UCSD-AML1 (cell line): ENCODE measurements around the gene NUBPL.

Experiments used
- DNase-seq: peaks from one replicate; lab custom pipeline; 2025; ENCODE audit not compliant: unreplicated experiment; lab: John Stamatoyannopoulos, UW

NUBPL gene, protein sequence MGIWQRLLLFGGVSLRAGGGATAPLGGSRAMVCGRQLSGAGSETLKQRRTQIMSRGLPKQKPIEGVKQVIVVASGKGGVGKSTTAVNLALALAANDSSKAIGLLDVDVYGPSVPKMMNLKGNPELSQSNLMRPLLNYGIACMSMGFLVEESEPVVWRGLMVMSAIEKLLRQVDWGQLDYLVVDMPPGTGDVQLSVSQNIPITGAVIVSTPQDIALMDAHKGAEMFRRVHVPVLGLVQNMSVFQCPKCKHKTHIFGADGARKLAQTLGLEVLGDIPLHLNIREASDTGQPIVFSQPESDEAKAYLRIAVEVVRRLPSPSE

DNA sequence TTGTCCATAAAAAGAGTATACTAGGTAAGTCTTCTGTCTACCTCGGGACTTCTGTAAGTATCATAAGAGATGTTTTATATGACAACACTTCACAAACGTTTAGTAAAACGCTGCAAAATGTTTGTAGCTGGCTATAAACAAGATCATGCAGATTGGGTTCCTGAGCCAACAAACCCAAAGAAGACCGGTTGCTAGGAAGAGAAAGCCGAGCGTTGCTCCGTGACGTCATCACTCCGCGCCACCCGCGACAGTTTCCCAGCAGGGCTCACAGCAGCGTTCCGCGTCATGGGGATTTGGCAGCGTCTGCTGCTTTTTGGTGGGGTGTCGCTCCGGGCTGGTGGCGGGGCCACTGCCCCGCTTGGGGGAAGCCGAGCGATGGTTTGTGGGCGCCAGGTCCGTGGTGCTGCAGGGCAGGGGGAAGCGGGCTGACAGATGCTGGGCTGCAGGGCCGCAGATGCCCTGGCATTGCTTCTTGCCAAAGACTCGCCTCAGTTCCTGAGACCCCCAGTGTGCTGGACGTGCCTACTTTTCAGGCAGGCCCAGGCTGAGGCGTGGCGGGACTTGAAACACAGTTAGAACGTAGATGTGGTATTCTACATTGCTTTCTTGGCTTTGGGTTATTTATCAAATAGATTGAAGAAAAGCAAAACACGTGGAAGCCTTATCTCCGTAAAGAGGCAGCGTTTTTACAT, at the start of gene NUBPL:
TSS of gene NUBPL (plus strand) at position 250 of the 692 bp plus-strand sequence. CDS start at position 286, 36 bp downstream.
- peak; percentile 94 for DNase-seq

DNA sequence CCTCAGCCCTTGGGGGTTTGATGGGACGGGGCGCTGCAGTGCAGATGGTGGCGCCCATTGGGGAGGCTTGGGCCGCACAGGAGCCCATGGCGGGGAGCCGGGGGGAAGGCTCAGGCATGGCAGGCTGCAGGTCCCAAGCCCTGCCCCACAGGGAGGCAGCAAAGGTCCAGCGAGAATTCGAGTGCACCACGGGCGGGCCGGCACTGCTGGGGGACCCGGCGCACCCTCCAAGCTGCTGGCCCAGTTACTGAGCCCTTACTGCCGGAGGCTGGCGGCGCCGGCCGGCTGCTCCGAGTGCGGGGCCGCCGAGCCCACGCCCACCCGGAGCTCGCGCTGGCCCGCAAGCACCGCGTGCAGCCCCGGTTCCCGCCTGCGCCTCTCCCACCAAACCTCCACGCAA, 34.1 kb upstream of the NUBPL start:
- DNase-seq = no peak

DNA sequence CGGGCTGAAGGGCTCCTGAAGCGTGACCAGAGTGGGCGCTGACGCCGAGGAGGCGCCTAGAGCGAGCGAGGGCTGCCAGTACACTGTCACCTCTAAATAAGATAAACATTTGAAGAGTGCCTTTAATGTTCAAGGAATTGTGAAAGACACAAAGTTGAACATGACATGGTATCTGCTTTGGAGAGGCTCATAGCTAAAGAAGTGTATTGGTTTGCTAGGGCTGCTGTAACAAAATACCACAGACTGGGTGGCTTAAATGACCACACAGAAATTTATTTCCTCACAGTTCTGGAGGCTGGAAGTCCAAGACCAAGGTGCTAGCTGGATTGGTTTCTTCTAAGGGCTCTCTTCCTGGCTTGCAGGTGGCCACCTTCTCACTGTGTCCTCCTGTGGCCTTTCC, 33.7 kb upstream of the NUBPL start:
- no peak for DNase-seq

DNA sequence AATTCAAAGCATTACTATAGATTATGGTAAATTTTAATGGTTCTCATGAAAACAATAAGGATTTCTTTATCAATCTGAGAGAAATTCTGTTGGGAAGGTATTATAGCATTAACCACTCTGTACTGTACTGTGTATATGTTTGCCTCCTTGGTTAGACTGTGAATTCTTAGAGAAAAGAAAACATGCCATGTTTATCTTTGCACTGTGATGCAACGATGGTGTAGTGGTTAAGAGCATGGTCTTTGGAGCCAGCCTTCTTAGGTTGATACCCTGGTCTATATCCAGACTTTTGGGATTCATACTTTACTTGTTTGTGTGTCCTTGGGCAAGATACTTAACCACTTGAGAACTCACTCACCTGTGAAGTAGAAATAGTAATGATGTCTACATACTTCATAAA, 32.2 kb upstream of the NUBPL start:
- DNase-seq = no peak

DNA sequence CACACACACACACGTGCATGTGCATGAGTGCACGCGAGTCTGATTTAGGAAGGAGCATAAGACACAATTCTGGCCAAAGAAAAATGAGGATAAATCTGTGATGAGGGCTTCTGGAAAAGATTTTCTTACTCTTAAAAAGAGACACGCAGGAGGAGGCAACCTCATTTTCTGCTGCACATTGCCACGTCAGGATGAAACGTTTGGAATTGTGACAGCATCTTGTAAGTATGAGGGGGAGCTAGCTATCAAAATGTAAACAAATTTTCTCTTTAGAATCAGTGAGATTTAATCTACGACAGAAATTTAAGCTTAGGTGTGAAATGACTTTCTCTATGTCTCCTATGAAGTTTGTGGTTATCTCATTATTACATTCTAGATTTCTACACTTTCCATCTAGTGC, 31.1 kb upstream of the NUBPL start:
- DNase-seq = no peak

DNA sequence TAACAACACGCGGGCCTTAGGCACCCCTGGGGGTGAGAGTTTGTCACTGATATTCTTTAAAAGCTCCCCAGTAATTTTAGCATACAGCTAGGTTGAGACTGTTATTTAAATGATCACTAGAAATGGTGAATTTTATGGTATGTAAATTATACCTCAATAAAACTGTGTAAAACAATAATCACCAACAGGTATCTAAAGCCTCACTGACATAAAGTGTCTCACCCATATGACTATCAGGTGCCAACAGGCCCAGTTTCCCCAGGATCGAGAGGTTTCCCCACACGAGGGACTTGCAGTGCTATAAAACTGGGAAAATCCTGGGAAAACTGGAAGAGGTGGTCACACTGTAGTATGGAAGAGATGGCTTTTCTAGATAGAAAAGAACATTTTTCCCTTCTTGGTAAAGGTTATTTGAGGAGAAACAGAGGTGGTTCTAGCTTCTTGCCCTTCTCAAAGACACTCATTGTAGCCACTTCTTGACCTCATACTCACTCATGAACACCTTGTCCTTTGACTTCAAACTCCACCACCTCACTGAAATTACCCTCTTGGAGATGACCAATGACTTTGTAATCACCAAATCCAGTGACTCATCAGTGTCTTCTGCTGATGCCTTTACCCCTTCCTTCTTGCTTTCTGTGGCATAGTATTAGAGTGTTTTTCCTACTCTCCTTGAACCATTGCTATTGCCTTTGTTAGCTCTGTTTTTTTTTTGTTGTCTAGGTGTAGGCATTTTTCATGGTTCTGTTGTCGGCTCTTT, 24.8 kb upstream of the NUBPL start:
- no peak for DNase-seq

DNA sequence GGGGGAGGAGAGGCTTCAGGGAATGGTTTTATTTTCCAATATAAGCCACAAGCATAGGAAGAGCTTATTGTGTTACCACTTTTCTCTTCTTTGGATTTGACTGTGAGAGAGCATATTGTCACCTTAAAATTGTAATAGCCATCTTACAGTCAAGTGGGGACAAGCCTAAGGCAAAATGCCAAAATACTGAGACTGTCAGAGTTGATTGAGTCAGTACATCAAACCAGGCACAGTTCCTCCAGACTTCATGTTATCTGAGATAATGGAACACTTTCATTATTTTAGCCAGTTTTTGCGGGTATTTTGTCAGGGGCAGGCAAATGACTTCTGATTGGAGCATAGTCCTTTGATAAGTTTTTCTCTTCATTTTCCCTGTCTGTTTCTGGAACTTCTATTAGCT, 19.5 kb upstream of the NUBPL start:
- DNase-seq = no peak

DNA sequence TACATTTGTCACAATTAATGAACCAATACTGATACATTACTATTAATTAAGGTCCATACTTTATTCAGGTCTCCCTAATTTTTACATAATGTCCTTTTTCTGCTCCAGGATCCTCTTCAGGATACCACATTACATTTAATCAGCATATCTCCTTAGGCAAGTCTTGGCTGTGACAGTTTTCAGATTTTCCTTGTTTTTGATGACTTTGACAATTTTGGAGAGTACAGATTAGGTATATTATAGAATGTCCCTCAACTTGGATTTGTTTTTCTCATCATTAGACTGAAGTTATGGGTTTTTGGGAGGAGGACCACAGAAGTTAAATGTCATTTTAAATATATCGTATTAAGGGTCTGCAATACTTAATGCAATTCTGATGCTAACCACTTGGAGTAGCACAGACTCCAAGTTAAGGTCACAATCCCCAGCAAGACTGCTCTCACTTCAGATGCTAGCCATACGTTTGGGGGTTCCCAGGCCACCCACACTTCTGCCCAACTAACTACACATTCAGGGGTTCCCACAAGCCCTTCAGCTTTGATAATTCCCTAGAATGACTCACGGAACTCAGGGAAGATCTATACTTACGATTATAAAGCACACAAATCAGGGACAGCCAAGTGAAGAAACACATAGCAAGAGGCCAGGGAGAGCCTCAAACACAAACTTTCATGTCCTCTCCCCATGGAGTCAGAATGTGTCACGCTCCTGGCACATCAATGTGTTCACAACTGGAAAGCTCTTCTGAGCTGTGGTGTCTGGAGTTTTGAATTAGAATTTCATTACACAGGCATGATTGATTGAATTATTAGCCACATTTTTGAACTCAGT, 17.0 kb upstream of the NUBPL start:
- DNase-seq = no peak

DNA sequence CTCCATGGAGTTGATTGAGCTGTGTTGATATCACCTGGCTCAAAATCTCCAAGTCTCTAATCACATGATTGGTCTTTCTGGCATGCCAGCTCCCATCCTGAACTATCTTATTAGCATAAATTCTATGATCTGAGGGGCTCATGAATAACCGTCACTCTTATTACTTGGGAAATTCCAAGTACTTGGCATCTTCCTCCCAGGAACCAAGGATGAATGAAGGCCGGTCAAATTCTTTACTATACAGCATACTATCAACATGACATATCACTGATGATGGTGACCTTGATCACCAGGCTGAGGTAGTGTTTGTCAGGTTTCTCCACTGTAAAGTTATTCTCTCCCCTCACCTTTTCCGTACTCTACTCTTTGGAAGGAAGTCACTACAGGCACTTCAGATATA, 16.4 kb upstream of the NUBPL start:
- DNase-seq = no peak

DNA sequence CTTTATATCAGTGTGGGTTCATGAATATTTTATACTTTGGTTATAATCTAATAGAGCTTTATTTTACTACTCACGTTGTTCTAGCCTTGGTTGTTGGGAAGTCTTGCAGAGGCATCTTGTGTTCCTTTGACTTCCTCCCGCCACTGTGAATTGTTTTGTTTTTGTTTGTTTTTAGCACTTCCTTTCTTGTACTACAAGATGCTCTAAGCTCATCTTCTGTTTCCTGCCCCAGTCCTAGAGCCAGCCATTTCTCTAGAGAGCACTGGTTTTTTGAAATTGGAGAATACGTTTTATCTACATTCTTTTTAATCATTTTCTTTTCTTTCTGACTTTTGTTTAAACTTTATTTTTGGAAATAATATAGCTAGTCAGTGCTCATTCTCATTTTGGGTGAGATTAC, 15.9 kb upstream of the NUBPL start:
- no peak for DNase-seq

DNA sequence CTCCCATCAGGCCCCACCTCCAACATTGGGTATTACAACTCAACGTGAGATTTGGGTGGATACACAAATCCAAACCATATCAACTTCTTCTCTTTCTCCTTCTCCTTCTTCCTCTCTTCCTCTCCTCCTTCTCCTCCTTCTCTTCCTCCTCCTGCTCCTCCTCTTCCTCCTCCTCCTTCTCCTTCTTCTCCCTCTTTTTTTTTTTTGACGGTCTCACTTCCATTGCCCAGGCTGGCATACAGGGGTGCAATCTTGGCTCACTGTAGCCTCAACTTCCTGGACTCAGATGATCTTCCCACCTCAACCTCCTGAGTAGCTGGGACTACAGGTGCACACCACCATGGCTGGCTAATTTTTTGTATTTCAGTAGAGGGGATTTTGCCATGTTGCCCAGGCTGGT, 11.4 kb upstream of the NUBPL start:
- DNase-seq = no peak

DNA sequence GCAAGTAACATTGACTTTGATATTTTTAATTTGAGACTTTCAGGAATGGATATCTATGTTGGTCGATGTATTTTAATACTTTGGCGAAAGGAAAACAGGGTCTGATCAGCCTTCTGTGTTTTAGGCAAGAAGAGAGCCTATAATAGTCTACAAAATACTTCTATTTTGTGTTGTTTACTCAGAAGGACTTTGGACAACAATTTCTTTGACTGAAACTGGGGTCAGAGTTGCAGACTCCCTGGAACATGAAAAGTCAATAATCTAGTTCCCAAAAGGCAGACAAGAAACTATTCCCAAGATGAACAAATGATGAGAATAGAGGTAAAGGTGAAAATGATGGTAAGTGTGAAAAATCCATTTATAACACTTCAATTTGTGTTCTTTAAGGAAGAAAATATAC, 10.6 kb upstream of the NUBPL start:
- DNase-seq = no peak

DNA sequence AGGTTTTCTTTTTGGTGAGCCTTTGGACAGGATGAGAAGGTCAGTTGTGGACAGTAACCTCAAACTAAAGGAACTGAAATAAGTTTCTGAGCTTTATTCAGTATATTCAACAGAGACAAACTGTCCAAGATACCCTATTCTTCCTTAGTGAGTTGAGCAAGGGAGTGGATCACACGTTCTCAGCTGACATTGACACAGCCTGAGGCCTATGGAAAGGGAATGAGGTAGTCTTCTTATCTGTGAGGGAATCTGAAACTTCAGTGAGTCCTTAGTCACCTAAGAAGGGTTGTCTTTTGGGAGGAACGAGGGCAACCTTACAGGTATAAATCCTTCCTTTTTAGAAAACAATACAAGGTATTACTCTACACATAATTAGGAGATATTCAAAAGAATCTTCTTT, 5.0 kb upstream of the NUBPL start:
- DNase-seq = no peak

DNA sequence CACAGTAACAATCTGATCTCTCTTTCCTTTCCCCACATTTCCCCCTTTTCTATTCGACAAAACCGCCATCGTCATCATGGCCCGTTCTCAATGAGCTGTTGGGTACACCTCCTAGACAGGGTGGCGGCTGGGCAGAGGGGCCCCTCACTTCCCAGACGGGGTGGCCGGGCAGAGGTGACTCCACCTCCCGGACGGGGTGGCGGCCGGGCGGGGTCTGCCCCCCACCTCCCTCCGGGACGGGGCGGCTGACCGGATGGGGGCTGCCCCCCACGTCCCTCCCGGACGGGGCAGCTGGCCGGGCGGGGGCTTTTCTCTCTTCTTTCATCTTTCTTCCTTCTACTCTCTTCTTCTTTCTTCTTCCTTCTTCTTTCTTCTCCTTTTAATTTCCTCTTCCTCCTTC, 1.3 kb upstream of the NUBPL start:
- no peak for DNase-seq

DNA sequence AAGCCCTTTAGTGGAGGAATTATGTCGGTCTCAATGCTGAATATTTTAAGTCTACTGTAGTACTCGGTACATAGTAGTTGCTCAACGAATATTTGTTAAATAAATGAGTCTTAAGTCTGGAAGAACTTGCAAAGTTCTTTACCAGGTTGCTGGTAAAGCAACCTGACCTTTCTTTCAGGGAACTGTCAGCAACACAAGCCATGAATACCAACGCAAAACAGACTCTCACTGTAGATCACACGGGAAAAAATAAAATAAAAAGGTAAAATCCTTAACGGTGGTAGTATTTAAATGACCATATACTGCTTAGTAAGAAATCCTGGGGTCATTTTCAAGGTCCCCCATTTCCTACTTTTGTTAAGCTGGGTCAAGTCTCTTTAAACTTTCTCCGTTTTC, 447 bp upstream of the NUBPL start:
- no peak for DNase-seq

DNA sequence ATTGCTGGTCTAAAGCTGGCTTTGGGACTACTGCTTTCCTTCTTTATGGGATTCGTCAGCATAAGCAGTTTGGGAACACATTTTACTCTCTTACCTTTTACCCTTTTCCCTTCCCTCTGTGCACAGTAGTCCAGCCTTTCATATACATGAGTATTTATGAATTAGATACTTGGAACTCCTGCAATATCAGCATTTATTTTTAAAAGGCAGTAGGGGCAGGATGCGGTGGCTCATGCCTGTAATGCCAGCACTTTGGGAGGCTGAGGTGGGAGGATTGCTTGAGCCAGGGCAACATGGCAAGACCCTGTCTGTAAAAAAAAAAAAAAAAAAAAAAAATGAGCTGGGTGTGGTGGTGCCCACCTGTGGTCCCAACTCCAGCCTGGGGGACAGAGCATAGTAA, 3.0 kb downstream of the NUBPL start:
- no peak for DNase-seq

DNA sequence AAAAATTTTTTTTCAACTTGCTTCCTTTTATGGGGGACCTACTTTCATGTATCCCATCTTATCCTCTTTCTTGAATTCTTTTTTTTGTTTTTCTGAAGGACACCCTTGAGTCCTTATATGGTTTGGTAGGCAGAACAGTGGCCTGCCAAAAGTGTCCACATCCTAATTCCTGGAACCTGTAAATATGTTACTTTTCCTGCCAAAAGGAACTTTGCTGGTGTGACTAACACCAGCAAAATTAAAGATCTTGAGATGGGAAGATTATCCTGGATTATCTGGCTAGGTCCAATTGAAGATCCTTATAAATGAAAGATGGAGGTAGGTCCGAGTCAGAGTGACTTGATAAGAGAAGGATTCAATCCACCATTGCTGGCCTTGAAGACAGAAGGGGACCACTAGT, 5.3 kb downstream of the NUBPL start:
- DNase-seq = no peak

DNA sequence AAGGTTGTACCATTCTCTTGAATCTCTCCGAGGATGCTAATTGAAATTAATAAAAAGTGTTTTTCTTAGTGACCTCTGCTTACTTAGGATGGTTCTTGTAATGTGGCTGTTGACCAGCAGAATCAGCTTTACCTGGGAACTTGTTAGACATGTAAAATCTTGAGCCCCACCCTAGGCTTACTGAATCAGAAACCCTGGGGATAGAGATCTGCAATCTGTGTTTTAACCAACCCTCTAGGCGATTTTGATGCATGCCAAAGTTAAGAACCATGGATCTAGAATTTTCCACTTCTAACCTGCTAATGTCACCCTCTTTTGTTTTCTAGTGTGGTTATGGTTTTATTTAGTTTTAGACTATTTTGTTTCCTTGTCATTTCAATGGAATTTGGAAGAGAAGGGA, 6.5 kb downstream of the NUBPL start:
- no peak for DNase-seq

DNA sequence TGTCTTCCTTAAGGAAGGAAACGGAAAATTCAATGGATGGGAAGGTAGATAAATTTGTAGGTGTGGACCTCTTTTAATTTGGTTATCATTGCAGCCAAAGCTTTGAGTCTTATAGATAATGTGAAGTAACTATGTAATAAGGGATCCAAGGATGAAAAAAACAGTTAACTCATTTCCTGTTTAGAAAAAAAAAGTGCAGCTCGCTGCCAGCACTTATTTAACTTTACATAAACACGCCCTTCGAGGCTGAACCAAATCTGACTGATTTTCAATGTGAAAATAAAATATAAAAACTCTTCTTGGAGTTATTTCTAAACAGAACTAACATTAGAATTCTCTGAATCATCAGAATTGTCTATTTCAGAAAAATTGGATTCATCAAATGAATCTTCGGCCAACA, 7.0 kb downstream of the NUBPL start:
- DNase-seq = no peak

DNA sequence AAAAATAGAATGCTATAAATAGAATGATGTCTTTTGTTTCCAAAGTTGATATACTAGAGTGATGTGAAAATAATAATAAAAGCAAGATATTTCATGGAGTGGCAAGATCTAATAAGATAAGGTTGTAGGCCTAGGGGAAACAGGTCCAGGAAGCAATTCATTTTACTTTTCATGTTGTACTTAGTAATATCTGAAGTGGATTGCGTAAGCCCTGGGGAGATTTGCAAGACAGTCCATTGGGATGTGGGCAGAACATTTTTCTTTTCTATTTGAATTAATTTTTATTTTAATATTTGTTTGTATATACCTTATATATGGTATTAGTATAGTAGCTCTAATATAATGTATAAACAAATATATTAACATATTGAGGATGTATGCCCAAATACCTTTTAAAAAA, 7.5 kb downstream of the NUBPL start:
- no peak for DNase-seq

DNA sequence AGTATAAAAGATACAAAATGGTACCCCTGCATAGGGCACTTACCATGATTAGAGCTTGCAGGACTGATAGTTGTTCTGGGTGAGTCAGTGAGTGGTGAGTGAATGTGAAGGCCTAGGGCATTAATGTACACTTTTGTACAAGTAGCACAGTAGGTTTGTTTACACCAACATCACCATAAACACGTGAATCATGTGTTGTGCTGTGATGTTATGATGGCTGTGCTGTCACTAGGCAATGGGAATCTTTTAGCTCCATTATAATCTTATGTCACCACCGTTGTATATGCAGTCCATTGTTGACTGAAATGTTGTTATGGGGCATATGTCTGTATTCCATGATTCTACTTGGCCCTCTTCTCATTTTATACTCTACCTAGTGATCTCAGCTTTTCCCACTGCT, 11.8 kb downstream of the NUBPL start:
- no peak for DNase-seq
